ENCODE data around the gene KIR2DL4. TPM values are rescaled to one million over a fixed set of nuclear protein-coding genes. Genes with fewer than 3 reads are reported as not detected.
"Not testable (repeated sequence)": the region's sequence is repeated elsewhere in the genome, so short reads cannot be mapped to it uniquely, and the experiment has no call there.

The KIR2DL4 gene
- total RNA-seq, 2 experiments from 2014 or later, result not detected

GRCh38 chr19:54863459-54863858 lies 60.0 kb downstream of the KIR2DL4 start:
- H3K4me1 Mint-ChIP-seq; H3K27me3 Mint-ChIP-seq; H3K4me3 Mint-ChIP-seq; POLR2A ChIA-PET; H3K27ac Mint-ChIP-seq; DNase-seq; H3K9me3 Mint-ChIP-seq; H3K36me3 Mint-ChIP-seq; ATAC-seq (ENCODE audit: low read depth): not testable (repeated sequence)

Other genes starting within 250 kb of the KIR2DL4 start
- gene LILRA2, start 229.8 kb upstream of the KIR2DL4 start, total RNA-seq, result under 1 TPM in 1 of 2 experiments, not detected in 1; 0.65 TPM
- not detected for gene LILRA1, start 210.0 kb upstream of the KIR2DL4 start, total RNA-seq
- gene LILRB1, start 173.1 kb upstream of the KIR2DL4 start, total RNA-seq, result 1 to 10 TPM; 1.8 to 2.3 TPM
- 1 to 10 TPM; 1.7 to 2.5 TPM for gene LILRB4, start 140.6 kb upstream of the KIR2DL4 start, total RNA-seq
- gene KIR3DL3, start 79.2 kb upstream of the KIR2DL4 start, total RNA-seq, result not detected
- gene KIR2DL3, start 65.1 kb upstream of the KIR2DL4 start, total RNA-seq, result under 1 TPM in 1 of 2 experiments, not detected in 1; 0.20 TPM
- not detected for gene KIR2DL1, start 33.8 kb upstream of the KIR2DL4 start, total RNA-seq
- under 1 TPM in 1 of 2 experiments, not detected in 1; 0.23 TPM for gene KIR3DL1, start 12.9 kb downstream of the KIR2DL4 start, total RNA-seq
- gene KIR2DS4, start 29.1 kb downstream of the KIR2DL4 start, total RNA-seq, result under 1 TPM in 1 of 2 experiments, not detected in 1; 0.17 TPM
- gene KIR3DL2, start 46.8 kb downstream of the KIR2DL4 start, total RNA-seq, result under 1 TPM; 0.23 to 0.36 TPM
- gene FCAR, start 70.6 kb downstream of the KIR2DL4 start, total RNA-seq, result under 1 TPM in 1 of 2 experiments, not detected in 1; 0.19 TPM
- under 1 TPM; 0.34 to 0.50 TPM for gene NCR1, start 102.5 kb downstream of the KIR2DL4 start, total RNA-seq
- not detected for gene NLRP7, start 143.9 kb downstream of the KIR2DL4 start, total RNA-seq
- 10 to 100 TPM; 39.3 to 47.7 TPM for gene NLRP2, start 162.8 kb downstream of the KIR2DL4 start, total RNA-seq
- gene GP6, start 234.7 kb downstream of the KIR2DL4 start, total RNA-seq, result under 1 TPM in 1 of 2 experiments, not detected in 1; 0.25 TPM